ENCODE measurements around the gene S100A9. TPM values are rescaled to one million over a fixed set of nuclear protein-coding genes. Genes with fewer than 3 reads are reported as not detected.

The S100A9 gene
- total and polyA plus RNA-seq, 2 experiments from 2014 or later = not detected

GRCh38 chr1:153396461-153396860 lies 38.8 kb downstream of the S100A9 start (continued):
- TF ChIP-seq REST (IDR thresholded peaks at IDR 0.05; ENCODE audit: unreplicated experiment) = no peak
- TF ChIP-seq CTCF (conservative IDR thresholded peaks at IDR 0.05; ENCODE audit: low read depth in 2 of 2) = no peak

GRCh38 chr1:153397051-153397923 lies 39.6 kb downstream of the S100A9 start:
- H3K36me3 Mint-ChIP-seq (ENCODE audit: low read depth) = no peaks in the 10 kb centered on the region
- Histone ChIP-seq H3F3A (replicated peaks; ENCODE audit: low read depth) (no peaks in the 10 kb centered on the region), H3K4me3 (no peak overlapping the region), H2AFZ (no peak overlapping the region), H3K4me2 (no peak overlapping the region), H3K79me2 (replicated peaks; ENCODE audit: insufficient read depth) (no peaks in the 10 kb centered on the region), H3K27ac (ENCODE audit: low read depth) (no peak overlapping the region), H3K27me3 (ENCODE audit: insufficient read depth) (no peaks in the 10 kb centered on the region), H3K36me3 (ENCODE audit: insufficient read depth) (no peaks in the 10 kb centered on the region), H3K9me2 (ENCODE audit: insufficient read depth) (no peaks in the 10 kb centered on the region), H3K4me1 (ENCODE audit: insufficient read depth) (no peaks in the 10 kb centered on the region), H4K20me1 (replicated peaks; ENCODE audit: insufficient read depth) (no peaks in the 10 kb centered on the region)
- DNase-seq (ENCODE audit: low spot score) (no peak), ATAC-seq (no peak)
- H3K27me3 Mint-ChIP-seq (ENCODE audit: insufficient read depth, low read depth, poor library complexity) = peaks cover 7% of the 10 kb centered on the region
- no peaks in the 10 kb centered on the region for H3K9me3 Mint-ChIP-seq
- TF ChIP-seq NANOG (IDR thresholded peaks at IDR 0.05; ENCODE audit: borderline replicate concordance) = no peak
- H3K27ac Mint-ChIP-seq = no peak overlapping the region
- H3K4me3 Mint-ChIP-seq = no peak overlapping the region
- H3K4me1 Mint-ChIP-seq = peaks cover 7% of the 10 kb centered on the region; the same call in 2 of the 3 replicates

GRCh38 chr1:153397924-153398651 lies 40.4 kb downstream of the S100A9 start:
- no peaks in the 10 kb centered on the region for H4K20me1 ChIP-seq (replicated peaks; ENCODE audit: insufficient read depth)
- H3K4me2 ChIP-seq = no peak overlapping the region
- H3K79me2 ChIP-seq (replicated peaks; ENCODE audit: insufficient read depth) = no peaks in the 10 kb centered on the region
- DNase-seq (ENCODE audit: low spot score) (no peak), ATAC-seq (no peak)
- H3K4me3 ChIP-seq = no peak overlapping the region
- no peak overlapping the region for H2AFZ ChIP-seq
- H3K36me3 Mint-ChIP-seq (ENCODE audit: low read depth) = no peaks in the 10 kb centered on the region
- no peak overlapping the region for H3K27ac Mint-ChIP-seq
- no peaks in the 10 kb centered on the region for H3F3A ChIP-seq (replicated peaks; ENCODE audit: low read depth)
- H3K9me3 Mint-ChIP-seq = no peaks in the 10 kb centered on the region
- no peaks in the 10 kb centered on the region for H3K9me2 ChIP-seq (ENCODE audit: insufficient read depth)
- H3K36me3 ChIP-seq (ENCODE audit: insufficient read depth) = no peaks in the 10 kb centered on the region
- H3K4me1 ChIP-seq (ENCODE audit: insufficient read depth) = no peaks in the 10 kb centered on the region
- H3K4me1 Mint-ChIP-seq = peaks cover 7% of the 10 kb centered on the region; the same call in 2 of the 3 replicates
- H3K27me3 Mint-ChIP-seq (ENCODE audit: insufficient read depth, low read depth, poor library complexity) = peaks cover 7% of the 10 kb centered on the region
- no peak overlapping the region for H3K4me3 Mint-ChIP-seq
- H3K27ac ChIP-seq (ENCODE audit: low read depth) = no peak overlapping the region
- H3K27me3 ChIP-seq (ENCODE audit: insufficient read depth) = no peaks in the 10 kb centered on the region
- TF ChIP-seq JUNB (IDR thresholded peaks at IDR 0.05; ENCODE audit: unreplicated experiment) = no peak
- TF ChIP-seq EZH2 (IDR thresholded peaks at IDR 0.05; ENCODE audit: low read depth, unreplicated experiment) = no peak
- no peak for TF ChIP-seq POLR2AphosphoS5 (IDR thresholded peaks at IDR 0.05; ENCODE audit: low read depth)
- TF ChIP-seq ZNF331 (CRISPR knock-in tag; IDR thresholded peaks at IDR 0.05; ENCODE audit: low read depth) = no peak
- TF ChIP-seq REST (IDR thresholded peaks at IDR 0.05; ENCODE audit: unreplicated experiment) = no peak
- TF ChIP-seq STAT1 (IDR thresholded peaks at IDR 0.05; ENCODE audit: unreplicated experiment) = no peak
- no peak for TF ChIP-seq CTCF (conservative IDR thresholded peaks at IDR 0.05; ENCODE audit: low read depth in 2 of 2)
- no peak for TF ChIP-seq ZNF114 (CRISPR knock-in tag; IDR thresholded peaks at IDR 0.05)
